ENCODE results near the gene ZNHIT1. TPM values are rescaled to one million over a fixed set of nuclear protein-coding genes. Genes with fewer than 3 reads are reported as not detected.

Gene ZNHIT1
- total and polyA plus RNA-seq, 2 donors (not counting 3 experiments of a cell fraction or from before 2014, with no cell fraction given) = 74.1 to 89.9 TPM

DNA sequence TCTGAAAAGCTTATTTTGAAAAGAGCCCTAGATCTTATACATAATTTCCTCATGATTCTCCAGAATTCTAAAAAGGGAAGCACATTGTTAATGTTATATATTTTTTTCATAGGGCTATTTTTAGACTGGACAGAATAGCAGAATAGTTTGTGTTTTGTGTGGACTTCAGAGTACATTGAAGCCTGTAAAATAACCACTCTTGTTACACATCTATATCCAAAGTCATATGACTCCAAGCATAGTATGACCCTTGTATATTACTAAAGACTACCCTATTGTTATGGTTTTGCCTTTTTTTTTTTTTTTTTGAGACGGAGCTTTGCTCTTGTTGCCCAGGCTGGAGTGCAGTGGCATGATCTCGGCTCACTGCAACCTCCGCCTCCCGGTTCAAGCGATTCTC is 53.1 kb downstream of the ZNHIT1 start:
- ChIA-PET POLR2A (interaction anchor here (0.6 kb wide), 1 partner anchor 18 kb away, joined by 3 read pairs; no protein-coding TSS in a partner anchor), CTCF (interaction anchor here (0.6 kb wide), 1 partner anchor 20 kb away, joined by 5 read pairs; no protein-coding TSS in a partner anchor)
- H3K9me1 ChIP-seq (replicated peaks; ENCODE audit: control insufficient read depth, extremely low read depth, insufficient read depth, low read length) = no peaks in the 10 kb centered on the region
- H3K4me2 ChIP-seq (ENCODE audit: insufficient read depth, low read length) = no peak overlapping the region
- H2AFZ ChIP-seq (ENCODE audit: low read depth, low read length) = no peak overlapping the region
- FAIRE-seq = no peak
- intact Hi-C loops (cut with micrococcal nuclease) (no loop called here), dilution Hi-C loops (cut with MboI; ENCODE audit: extremely low pct_ligation_motif_present, low sequenced_read_pairs) (no loop called here)
- no peaks in the 10 kb centered on the region for H4K20me1 ChIP-seq (replicated peaks; ENCODE audit: control insufficient read depth, extremely low read depth, insufficient read depth, low read length)
- no peaks in the 10 kb centered on the region for H3K4me1 ChIP-seq (ENCODE audit: control insufficient read depth, extremely low read depth, insufficient read depth, low read length)
- no peak for TF ChIP-seq FOS (IDR thresholded peaks at IDR 0.05; ENCODE audit: borderline replicate concordance, insufficient read depth, low read length)
- no peak overlapping the region for H3K27ac ChIP-seq (ENCODE audit: insufficient read depth, low read depth, low read length)
- no peaks in the 10 kb centered on the region for H3K9me3 ChIP-seq (replicated peaks; ENCODE audit: control insufficient read depth, insufficient read depth, low read length)
- H3K4me3 ChIP-seq (replicated peaks in 1 of 3; ENCODE audit: insufficient read depth in 1 of 3, low read depth in 1 of 3, low read length in 3 of 3) = no peak overlapping the region
- no peaks in the 10 kb centered on the region for H3K27me3 ChIP-seq (ENCODE audit: control insufficient read depth in 2 of 2, insufficient read depth in 2 of 2, low read length in 2 of 2)
- no peak for DNase-seq (ENCODE audit: low read depth, low spot score)
- no peaks in the 10 kb centered on the region for H3K36me3 ChIP-seq (ENCODE audit: control insufficient read depth in 2 of 2, extremely low read depth in 1 of 2, insufficient read depth in 2 of 2, low read length in 2 of 2)
- no peaks in the 10 kb centered on the region for H3K79me2 ChIP-seq (ENCODE audit: control insufficient read depth, insufficient read depth, low read length)
- no peak overlapping the region for H3K9ac ChIP-seq (replicated peaks; ENCODE audit: extremely low read depth, insufficient read depth, low read length)
- BruUV-seq (replicated peaks) = no TSS peak

DNA sequence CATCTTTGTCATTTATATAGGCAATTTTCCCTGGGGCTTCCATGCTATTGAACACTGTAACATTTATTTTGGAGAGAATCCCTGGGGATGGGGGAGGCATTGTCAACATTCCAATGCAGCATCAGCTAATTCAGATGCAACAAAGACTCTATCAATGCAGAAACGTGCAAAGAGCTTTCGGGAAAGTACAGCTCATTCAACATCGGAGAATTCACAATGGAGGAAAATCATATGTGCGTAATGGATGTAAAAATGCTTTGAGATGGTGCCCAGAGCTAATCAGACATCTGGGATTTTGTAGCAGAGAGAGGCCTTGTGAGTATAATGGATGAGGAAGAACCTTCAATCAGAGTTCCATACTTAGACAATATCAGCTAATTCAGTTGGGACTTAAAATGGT is 55.2 kb downstream of the ZNHIT1 start:
- H3K27ac ChIP-seq (ENCODE audit: insufficient read depth, low read depth, low read length) = no peak overlapping the region
- no peak for DNase-seq (ENCODE audit: low read depth, low spot score)
- H3K79me2 ChIP-seq (ENCODE audit: control insufficient read depth, insufficient read depth, low read length) = no peaks in the 10 kb centered on the region
- no peaks in the 10 kb centered on the region for H3K9me3 ChIP-seq (replicated peaks; ENCODE audit: control insufficient read depth, insufficient read depth, low read length)
- H3K4me3 ChIP-seq (replicated peaks in 1 of 3; ENCODE audit: insufficient read depth in 1 of 3, low read depth in 1 of 3, low read length in 3 of 3) = no peak overlapping the region
- H3K36me3 ChIP-seq (ENCODE audit: control insufficient read depth in 2 of 2, extremely low read depth in 1 of 2, insufficient read depth in 2 of 2, low read length in 2 of 2) = no peaks in the 10 kb centered on the region
- no peak overlapping the region for H3K9ac ChIP-seq (replicated peaks; ENCODE audit: extremely low read depth, insufficient read depth, low read length)
- CTCF ChIA-PET = interaction anchor here (1.4 to 6.6 kb wide), 4 partner anchors 9 to 129 kb away, joined by 3 to 29 read pairs (median 10); no protein-coding TSS in a partner anchor
- intact Hi-C loops (cut with micrococcal nuclease) (no loop called here), dilution Hi-C loops (cut with MboI; ENCODE audit: extremely low pct_ligation_motif_present, low sequenced_read_pairs) (no loop called here)
- no peak overlapping the region for H3K4me2 ChIP-seq (ENCODE audit: insufficient read depth, low read length)
- TF ChIP-seq, protein P1, sequence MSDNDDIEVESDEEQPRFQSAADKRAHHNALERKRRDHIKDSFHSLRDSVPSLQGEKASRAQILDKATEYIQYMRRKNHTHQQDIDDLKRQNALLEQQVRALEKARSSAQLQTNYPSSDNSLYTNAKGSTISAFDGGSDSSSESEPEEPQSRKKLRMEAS (IDR thresholded peaks at IDR 0.05; ENCODE audit: insufficient read depth, insufficient read length) = no peak
- TF ChIP-seq POLR2A (IDR thresholded peaks at IDR 0.05; ENCODE audit: low read depth, low read length) = no peak
- TF ChIP-seq GATA2 (IDR thresholded peaks at IDR 0.05; ENCODE audit: insufficient read depth, insufficient read length, low read depth, low read length) = no peak
- TF ChIP-seq POLR2AphosphoS5 (IDR thresholded peaks at IDR 0.05; ENCODE audit: insufficient read depth, low read depth, low read length) = no peak
- TF ChIP-seq, protein P2, sequence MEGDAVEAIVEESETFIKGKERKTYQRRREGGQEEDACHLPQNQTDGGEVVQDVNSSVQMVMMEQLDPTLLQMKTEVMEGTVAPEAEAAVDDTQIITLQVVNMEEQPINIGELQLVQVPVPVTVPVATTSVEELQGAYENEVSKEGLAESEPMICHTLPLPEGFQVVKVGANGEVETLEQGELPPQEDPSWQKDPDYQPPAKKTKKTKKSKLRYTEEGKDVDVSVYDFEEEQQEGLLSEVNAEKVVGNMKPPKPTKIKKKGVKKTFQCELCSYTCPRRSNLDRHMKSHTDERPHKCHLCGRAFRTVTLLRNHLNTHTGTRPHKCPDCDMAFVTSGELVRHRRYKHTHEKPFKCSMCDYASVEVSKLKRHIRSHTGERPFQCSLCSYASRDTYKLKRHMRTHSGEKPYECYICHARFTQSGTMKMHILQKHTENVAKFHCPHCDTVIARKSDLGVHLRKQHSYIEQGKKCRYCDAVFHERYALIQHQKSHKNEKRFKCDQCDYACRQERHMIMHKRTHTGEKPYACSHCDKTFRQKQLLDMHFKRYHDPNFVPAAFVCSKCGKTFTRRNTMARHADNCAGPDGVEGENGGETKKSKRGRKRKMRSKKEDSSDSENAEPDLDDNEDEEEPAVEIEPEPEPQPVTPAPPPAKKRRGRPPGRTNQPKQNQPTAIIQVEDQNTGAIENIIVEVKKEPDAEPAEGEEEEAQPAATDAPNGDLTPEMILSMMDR (IDR thresholded peaks at IDR 0.05; ENCODE audit: extremely low read depth in 1 of 2, insufficient read depth in 1 of 2, low read depth in 1 of 2, low read length in 2 of 2) = no peak
- TF ChIP-seq MYC (IDR thresholded peaks at IDR 0.05; ENCODE audit: low read depth, low read length) = no peak
- TF ChIP-seq EZH2 (IDR thresholded peaks at IDR 0.05; ENCODE audit: borderline replicate concordance, low read depth, low read length, severe bottlenecking) = no peak
- no peak for TF ChIP-seq JUN (IDR thresholded peaks at IDR 0.05; ENCODE audit: borderline replicate concordance, insufficient read depth, insufficient read length, low read depth)
- TF ChIP-seq FOS (IDR thresholded peaks at IDR 0.05; ENCODE audit: borderline replicate concordance, insufficient read depth, low read length) = no peak
- POLR2A ChIA-PET = no interaction called here
- no peaks in the 10 kb centered on the region for H3K4me1 ChIP-seq (ENCODE audit: control insufficient read depth, extremely low read depth, insufficient read depth, low read length)
- H3K9me1 ChIP-seq (replicated peaks; ENCODE audit: control insufficient read depth, extremely low read depth, insufficient read depth, low read length) = no peaks in the 10 kb centered on the region
- no peaks in the 10 kb centered on the region for H4K20me1 ChIP-seq (replicated peaks; ENCODE audit: control insufficient read depth, extremely low read depth, insufficient read depth, low read length)
- no peak for FAIRE-seq
- H2AFZ ChIP-seq (ENCODE audit: low read depth, low read length) = no peak overlapping the region
- no TSS peak for BruUV-seq (replicated peaks)
- peaks cover 0 to 2% of the 10 kb centered on the region in 2 experiments for H3K27me3 ChIP-seq (ENCODE audit: control insufficient read depth in 2 of 2, insufficient read depth in 2 of 2, low read length in 2 of 2)
